Upper lobe of left lung (tissue), 4 donors: ENCODE results near the gene ESPNL.

ENCODE experiments used
- CTCF ChIP-seq, 6 experiments: fragments of 450-650 bp in 4 of 6; fragments of 200-600 bp in 2 of 6; sonication (generic) in 2 of 6; IDR thresholded peaks; one replicate each; pipeline ENCODE4 v1.5.1; 2016 to 2019; ENCODE audit warnings: antibody characterized with exemption in 6 of 6
- EP300 ChIP-seq, 4 donors: sonication (generic); formaldehyde crosslinking; IDR thresholded peaks; one replicate each; pipeline ENCODE4 v1.5.1; 2017; ENCODE audit warnings: antibody characterized with exemption in 4 of 4, control low read depth in 2 of 4
- POLR2A ChIP-seq, 4 donors: fragments of 450-650 bp; IDR thresholded peaks; one replicate each; pipeline ENCODE4 v1.5.1; 2016 to 2017; ENCODE audit warnings: antibody characterized with exemption in 4 of 4, mild to moderate bottlenecking in 2 of 4
- POLR2AphosphoS5 ChIP-seq, 2 donors: sonication (generic); formaldehyde crosslinking; IDR thresholded peaks; one replicate each; pipeline ENCODE4 v1.5.1; 2017; ENCODE audit warnings: antibody characterized with exemption in 2 of 2

GRCh38 chr2:238164906-238165287, 64.8 kb downstream of the ESPNL start:
- no peak for TF ChIP-seq POLR2A (IDR thresholded peaks at IDR 0.05)
- TF ChIP-seq EP300 (IDR thresholded peaks at IDR 0.05), result no peak
- TF ChIP-seq CTCF (IDR thresholded peaks at IDR 0.05), result no peak
- TF ChIP-seq POLR2AphosphoS5 (IDR thresholded peaks at IDR 0.05), result no peak
